HepG2 (cell line): Measurements from ENCODE around the gene ENTPD6. TPM values are rescaled to one million over a fixed set of nuclear protein-coding genes. Genes with fewer than 3 reads are reported as not detected.

Experiments used
- ATAC-seq: fragments of 200-7000 bp; cut with Tn5 transposase; 3 replicates; pipeline ENCODE4 v1.9.1; 2020; ENCODE audit warnings: mild to moderate bottlenecking, moderate library complexity
- BruUV-seq: library from RNA; stranded (reverse); fragments of 400-500 nt; replicated peaks from 2 replicates; lab custom pipeline; 2021; lab: Mats Ljungman, UMichigan
- CTCF ChIA-PET: fragments of 300-600 bp; formaldehyde crosslinking; extraction: SDS; loops from one replicate; lab custom pipeline; 2021; ENCODE audit warnings: low total read pairs, inconsistent platforms, low intra/inter-chr PET ratio; lab: Yijun Ruan, JAX
- POLR2A ChIA-PET: fragments of 350-600 bp; sonication (Branson Sonifier 250); formaldehyde crosslinking; loops from one replicate; lab custom pipeline; 2020; ENCODE audit warnings: antibody characterized with exemption, inconsistent platforms; lab: Yijun Ruan, JAX
- DNase-seq: peaks from one replicate; pipeline ENCODE4 v3.0.0-alpha.2; 2015; ENCODE audit warnings: low spot score
- FAIRE-seq: peaks from 3 replicates; lab custom pipeline; 2011; peaks lifted over from hg19 to GRCh38; lab: Jason Lieb, UNC
- H2AFZ ChIP-seq: one replicate; pipeline ENCODE4 v1.6.1; 2011; ENCODE audit warnings: low read length, inconsistent platforms
- H3K27ac ChIP-seq: fragments of 300-600 bp; 3 replicates; pipeline ENCODE4 v1.8.0; 2011; ENCODE audit warnings: mixed run types, mild to moderate bottlenecking, mixed read lengths, low read length, inconsistent platforms; ENCODE audit not compliant: insufficient read depth; ENCODE audit errors: extremely low read length
- H3K27me3 ChIP-seq, 2 experiments: fragments of 200-600 bp in 1 of 2; 2 replicates in 1 of 2; 3 replicates in 1 of 2; pipeline versions ENCODE4 v1.6.0 to v1.8.0; 2011; ENCODE audit warnings: low read length in 2 of 2, mild to moderate bottlenecking in 2 of 2, moderate library complexity in 2 of 2, inconsistent platforms in 1 of 2; ENCODE audit not compliant: insufficient read depth in 2 of 2, control insufficient read depth in 1 of 2
- H3K36me3 ChIP-seq, 2 experiments: fragments of 200-600 bp in 1 of 2; replicated peaks in 1 of 2; 2 replicates in 1 of 2; 3 replicates in 1 of 2; pipeline versions ENCODE4 v1.5.1 to v1.8.0; 2011; ENCODE audit warnings: low read length in 2 of 2, inconsistent platforms in 1 of 2; ENCODE audit not compliant: insufficient read depth in 2 of 2, control insufficient read depth in 1 of 2
- H3K4me1 ChIP-seq: 2 replicates; pipeline ENCODE4 v1.5.1; 2012; ENCODE audit warnings: low read length, inconsistent platforms; ENCODE audit not compliant: insufficient read depth
- H3K4me2 ChIP-seq: 2 replicates; pipeline ENCODE4 v1.6.0; 2011; ENCODE audit warnings: low read depth, low read length, inconsistent platforms
- H3K4me3 ChIP-seq, 3 experiments: fragments of 200-600 bp in 1 of 3; sonication (generic), shearing (Covaris generic) in 1 of 3; replicated peaks in 1 of 3; 2 replicates each; pipeline ENCODE4 v1.5.1; 2011 to 2016; ENCODE audit warnings: low read length in 3 of 3, inconsistent platforms in 2 of 3, low read depth in 2 of 3, mild to moderate bottlenecking in 2 of 3, control low read depth in 1 of 3, mixed read lengths in 1 of 3; ENCODE audit not compliant: insufficient read depth in 1 of 3
- H3K79me2 ChIP-seq: one replicate; pipeline ENCODE4 v1.6.1; 2011; ENCODE audit warnings: low read length, inconsistent platforms; ENCODE audit not compliant: insufficient read depth
- H3K9ac ChIP-seq: 2 replicates; pipeline ENCODE4 v1.6.0; 2011; ENCODE audit warnings: mild to moderate bottlenecking, low read depth, low read length, inconsistent platforms; ENCODE audit not compliant: insufficient read depth
- H3K9me3 ChIP-seq: 2 replicates; pipeline ENCODE4 v1.5.1; 2012; ENCODE audit warnings: mild to moderate bottlenecking, low read length
- H4K20me1 ChIP-seq: 2 replicates; pipeline ENCODE4 v1.6.0; 2011; ENCODE audit warnings: inconsistent platforms, mild to moderate bottlenecking, low read length, moderate library complexity; ENCODE audit not compliant: insufficient read depth
- CREM ChIP-seq, 2 experiments: sonication (generic) in 1 of 2; formaldehyde crosslinking in 1 of 2; IDR thresholded peaks; 2 replicates each; pipeline versions ENCODE4 v1.4.0 to v1.6.1; 2016 to 2020; ENCODE audit warnings: antibody characterized with exemption in 1 of 2, mild to moderate bottlenecking in 1 of 2, missing genetic modification reagents in 1 of 2
- HES4 ChIP-seq: sonication (generic); formaldehyde crosslinking; IDR thresholded peaks from 2 replicates; pipeline ENCODE4 v1.9.0; 2021; ENCODE audit warnings: mild to moderate bottlenecking, missing genetic modification reagents, borderline replicate concordance
- IKZF1 ChIP-seq: fragments of 450-650 bp; IDR thresholded peaks from 2 replicates; pipeline ENCODE4 v1.7.1; 2016
- KLF9 ChIP-seq: IDR thresholded peaks from 2 replicates; pipeline ENCODE4 v1.6.1; 2016; ENCODE audit warnings: low read depth
- LRRFIP1 ChIP-seq: sonication (generic); formaldehyde crosslinking; conservative IDR thresholded peaks from 2 replicates; pipeline ENCODE4 v1.4.0; 2020; ENCODE audit warnings: missing genetic modification reagents
- NFRKB ChIP-seq: fragments of 450-650 bp; IDR thresholded peaks from 2 replicates; pipeline ENCODE4 v1.6.1; 2017
- RFX5 ChIP-seq: IDR thresholded peaks from 2 replicates; pipeline ENCODE4 v1.6.1; 2011; ENCODE audit warnings: low read depth, low read length, improper control_type of control experiment
- RNF2 ChIP-seq: fragments of 450-650 bp; conservative IDR thresholded peaks from 2 replicates; pipeline ENCODE4 v1.6.1; 2016; ENCODE audit warnings: low read depth
- SAFB2 ChIP-seq: sonication (generic); formaldehyde crosslinking; IDR thresholded peaks from 2 replicates; pipeline ENCODE4 v1.5.1; 2020; ENCODE audit warnings: missing genetic modification reagents, low read depth, mild to moderate bottlenecking, borderline replicate concordance
- STAT5B ChIP-seq: sonication (generic); formaldehyde crosslinking; IDR thresholded peaks from 2 replicates; pipeline ENCODE4 v1.4.0; 2020; ENCODE audit warnings: missing genetic modification reagents
- TIGD3 ChIP-seq: sonication (generic); formaldehyde crosslinking; IDR thresholded peaks from 2 replicates; pipeline ENCODE4 v1.5.1; 2020; ENCODE audit warnings: mild to moderate bottlenecking, missing genetic modification reagents, borderline replicate concordance
- ZBTB37 ChIP-seq: sonication (generic); formaldehyde crosslinking; IDR thresholded peaks from 2 replicates; pipeline ENCODE4 v1.4.0; 2020; ENCODE audit warnings: mild to moderate bottlenecking, missing genetic modification reagents
- ZNF513 ChIP-seq: sonication (generic); formaldehyde crosslinking; conservative IDR thresholded peaks from 2 replicates; pipeline ENCODE4 v1.5.0; 2020; ENCODE audit warnings: missing genetic modification reagents
- ZNF7 ChIP-seq: IDR thresholded peaks from 2 replicates; pipeline ENCODE4 v1.6.1; 2016; ENCODE audit warnings: missing biosample characterization, missing genetic modification reagents
- ZNF740 ChIP-seq: sonication (generic); formaldehyde crosslinking; IDR thresholded peaks from 2 replicates; pipeline ENCODE4 v1.4.0; 2020; ENCODE audit warnings: missing genetic modification reagents
- ZSCAN31 ChIP-seq: sonication (generic); formaldehyde crosslinking; IDR thresholded peaks from 2 replicates; pipeline ENCODE4 v1.5.0; 2020; ENCODE audit warnings: low read depth, mild to moderate bottlenecking, missing genetic modification reagents
- WGBS: methylation state at CpG from one replicate; pipeline ENCODE4 v1.1.6; 2017; ENCODE audit warnings: low lambda C conversion rate; 5-methylcytosine and 5-hydroxymethylcytosine counted together
- in situ Hi-C: cut with HindIII; loops from 2 replicates; pipeline ENCODE4 v1.10.0; 2017; ENCODE audit warnings: low pct_unique_long_range_greater_than_20kb; ENCODE audit not compliant: extremely low pct_ligation_motif_present
- intact Hi-C: fragments of 100-400 bp; cut with micrococcal nuclease; formaldehyde crosslinking; loops from one replicate; pipeline ENCODE4 v1.10.0; 2022; ENCODE audit not compliant: unreplicated experiment
- polyA plus RNA-seq, 8 experiments: library from polyadenylated mRNA; depleted of rRNA in 3 of 8; stranded (reverse) in 7 of 8; unstranded in 1 of 8; fragments of >200 nt; fragmentation: Illumina TruSeq in 4 of 8; extraction: Trizol in 4 of 8; gene quantifications; 2 replicates each; pipeline versions ENCODE4 v1.2.1 to v1.2.3, GENCODE V29; 2011 to 2016; ENCODE audit warnings: low read depth in 4 of 8, missing spikeins in 1 of 8, mixed read lengths in 1 of 8; ENCODE audit not compliant: insufficient read depth in 1 of 8
- total RNA-seq, 5 experiments: library from RNA; depleted of rRNA; stranded (reverse); fragments of >200 nt; fragmentation: Illumina TruSeq; extraction: Trizol; gene quantifications; 2 replicates each; pipeline ENCODE4 v1.2.3, GENCODE V29; 2016; ENCODE audit warnings: low read depth in 1 of 5

The ENTPD6 gene
- total and polyA plus RNA-seq, 2 of the 13 experiments (the other 11 are each of a cell fraction or from before 2014, with no cell fraction given), result 164 to 172 TPM

- Histone ChIP-seq H4K20me1 (no peaks in the 10 kb centered on the region), H3K4me2 (no peak overlapping the region), H3K4me1 (no peaks in the 10 kb centered on the region), H3K27ac (no peak overlapping the region), H3K9ac (no peak overlapping the region), H3K27me3 (no peaks in the 10 kb centered on the region), H3K9me3 (no peaks in the 10 kb centered on the region), H3K4me3 (no peak overlapping the region), H2AFZ (no peak overlapping the region), H3K36me3 (peaks cover 68 to 82% of the 10 kb centered on the region in 2 experiments), H3K79me2 (no peaks in the 10 kb centered on the region)
- ChIA-PET CTCF (no interaction called here), POLR2A (no interaction called here)
- BruUV-seq, result no TSS peak
- no peak for ATAC-seq
- WGBS, result 96% methylated on average over 20 of the region's 20 CpGs
- DNase-seq, result no peak
- in situ Hi-C loops, result no loop called here
- intact Hi-C loops, result no loop called here
- FAIRE-seq, result no peak
- TF ChIP-seq LRRFIP1 (CRISPR knock-in tag) (no peak), ZNF513 (no peak), ZBTB37 (CRISPR knock-in tag) (no peak), ZSCAN31 (CRISPR knock-in tag) (no peak), TIGD3 (CRISPR knock-in tag) (no peak), HES4 (no peak), IKZF1 (no peak), RFX5 (no peak), STAT5B (no peak), RNF2 (no peak), ZNF740 (CRISPR knock-in tag) (no peak), KLF9 (CRISPR knock-in tag) (no peak), ZNF7 (CRISPR knock-in tag) (no peak), NFRKB (no peak), SAFB2 (CRISPR knock-in tag) (no peak), CREM (IDR thresholded peaks at IDR 0.05) (no peak), CREM (CRISPR knock-in tag; IDR thresholded peaks at IDR 0.05) (no peak)
Measured at GRCh38 chr20:25273541-25274358, 78.2 kb downstream of the ENTPD6 start.
